Measurements from ENCODE around the gene CREBL2.

Gene CREBL2

GRCh38 chr12:12622418-12622817 is 10.7 kb downstream of the CREBL2 start:
- no peak for TF ChIP-seq TAF1 (IDR thresholded peaks at IDR 0.05; ENCODE audit: borderline replicate concordance, insufficient read depth, low read length)
- no peak for TF ChIP-seq FOXP2 (optimal IDR thresholded peaks at IDR 0.05; ENCODE audit: borderline replicate concordance, extremely low read depth, extremely low read length, insufficient read depth)
- TF ChIP-seq POLR2AphosphoS5 (IDR thresholded peaks at IDR 0.05; ENCODE audit: low read depth, low read length): no peak
- no peak for TF ChIP-seq SIN3A (IDR thresholded peaks at IDR 0.05; ENCODE audit: borderline replicate concordance, insufficient read depth, low read length)
- TF ChIP-seq REST (IDR thresholded peaks at IDR 0.05; ENCODE audit: insufficient read depth in 1 of 2, low read depth in 2 of 2, low read length in 2 of 2): no peak

- no peak for TF ChIP-seq TAF1 (IDR thresholded peaks at IDR 0.05; ENCODE audit: borderline replicate concordance, insufficient read depth, low read length)
- no peak for TF ChIP-seq POLR2AphosphoS5 (IDR thresholded peaks at IDR 0.05; ENCODE audit: low read depth, low read length)
- no peak for TF ChIP-seq REST (IDR thresholded peaks at IDR 0.05; ENCODE audit: insufficient read depth in 1 of 2, low read depth in 2 of 2, low read length in 2 of 2)
- no peak for TF ChIP-seq FOXP2 (optimal IDR thresholded peaks at IDR 0.05; ENCODE audit: borderline replicate concordance, extremely low read depth, extremely low read length, insufficient read depth)
- no peak for TF ChIP-seq SIN3A (IDR thresholded peaks at IDR 0.05; ENCODE audit: borderline replicate concordance, insufficient read depth, low read length)
Measured at GRCh38 chr12:12624498-12624992, 12.9 kb downstream of the CREBL2 start.

DNA sequence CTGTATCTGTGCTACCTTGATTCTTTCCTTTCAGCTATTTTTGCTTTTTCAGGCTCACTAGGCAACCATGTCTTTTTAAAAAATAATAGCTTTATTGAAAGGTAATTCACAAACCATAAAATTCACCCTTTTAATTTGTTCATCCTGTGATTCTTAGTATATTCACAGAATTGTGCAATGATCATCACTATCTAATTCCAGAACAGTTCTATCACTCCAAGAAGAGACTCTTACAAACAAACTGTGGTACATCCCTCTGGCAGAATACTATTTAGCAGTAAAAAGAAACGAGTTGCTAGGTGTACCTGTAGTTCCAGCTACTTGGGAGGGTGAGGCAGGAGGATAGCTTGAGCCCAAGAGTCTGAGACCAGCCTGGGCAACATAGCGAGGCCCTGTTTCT is 14.8 kb downstream of the CREBL2 start:
- TF ChIP-seq TAF1 (IDR thresholded peaks at IDR 0.05; ENCODE audit: borderline replicate concordance, insufficient read depth, low read length): no peak
- TF ChIP-seq SIN3A (IDR thresholded peaks at IDR 0.05; ENCODE audit: borderline replicate concordance, insufficient read depth, low read length): no peak
- no peak for TF ChIP-seq FOXP2 (optimal IDR thresholded peaks at IDR 0.05; ENCODE audit: borderline replicate concordance, extremely low read depth, extremely low read length, insufficient read depth)
- TF ChIP-seq POLR2AphosphoS5 (IDR thresholded peaks at IDR 0.05; ENCODE audit: low read depth, low read length): no peak
- TF ChIP-seq REST (IDR thresholded peaks at IDR 0.05; ENCODE audit: insufficient read depth in 1 of 2, low read depth in 2 of 2, low read length in 2 of 2): no peak

- TF ChIP-seq POLR2AphosphoS5 (IDR thresholded peaks at IDR 0.05; ENCODE audit: low read depth, low read length) (no peak), SIN3A (IDR thresholded peaks at IDR 0.05; ENCODE audit: borderline replicate concordance, insufficient read depth, low read length) (no peak), REST (IDR thresholded peaks at IDR 0.05; ENCODE audit: insufficient read depth in 1 of 2, low read depth in 2 of 2, low read length in 2 of 2) (no peak), TAF1 (IDR thresholded peaks at IDR 0.05; ENCODE audit: borderline replicate concordance, insufficient read depth, low read length) (no peak), FOXP2 (optimal IDR thresholded peaks at IDR 0.05; ENCODE audit: borderline replicate concordance, extremely low read depth, extremely low read length, insufficient read depth) (no peak)
Measured at GRCh38 chr12:12627308-12627827, 15.7 kb downstream of the CREBL2 start.

Measured in PFSK-1 (cell line).